HTR-8/SVneo (cell line): ENCODE measurements around the gene AHCY.

Source experiments
- DNase-seq: peaks from one replicate; pipeline ENCODE4 v3.0.0; 2011; ENCODE audit warnings: low spot score, mixed read lengths; ENCODE audit not compliant: insufficient read length
- FAIRE-seq: peaks from 2 replicates; lab custom pipeline; 2011; peaks lifted over from hg19 to GRCh38; lab: Jason Lieb, UNC

AHCY gene

GRCh38 chr20:34231634-34232033 lies 71.5 kb downstream of the AHCY start:
- DNase-seq (no peak), FAIRE-seq (no peak)
